ENCODE measurements around the gene CLIC4.

GRCh38 chr1:24850328-24850920, 105.2 kb downstream of the CLIC4 start:
- no peak for TF ChIP-seq CTCF (conservative IDR thresholded peaks at IDR 0.05; ENCODE audit: low read length)
- TF ChIP-seq EZH2phosphoT487 (IDR thresholded peaks at IDR 0.05; ENCODE audit: borderline replicate concordance): no peak
